HTERT RPE-1 (cell line): Measurements from ENCODE around the gene NRG2.

Source experiments
- in situ Hi-C: fragments of 300-500 bp; cut with MboI; formaldehyde crosslinking; loops from 4 replicates; pipeline ENCODE4 v1.14.3; 2020; ENCODE audit warnings: low sequenced_read_pairs

The NRG2 gene

GRCh38 chr5:139975306-139975705 lies 67.8 kb downstream of the NRG2 start:
- in situ Hi-C loops: no loop called here

GRCh38 chr5:139974661-139975060 lies 68.4 kb downstream of the NRG2 start:
- in situ Hi-C loops: no loop called here

- in situ Hi-C loops: no loop called here
Observed at GRCh38 chr5:139971202-139971725, 71.8 kb downstream of the NRG2 start.

- in situ Hi-C loops: no loop called here
Observed at GRCh38 chr5:139969318-139969717, 73.8 kb downstream of the NRG2 start.

- in situ Hi-C loops: no loop called here
Observed at GRCh38 chr5:139968547-139969261, 74.4 kb downstream of the NRG2 start.

- in situ Hi-C loops: no loop called here
Observed at GRCh38 chr5:139967353-139967752, 75.7 kb downstream of the NRG2 start.

GRCh38 chr5:139966856-139967255 lies 76.2 kb downstream of the NRG2 start:
- in situ Hi-C loops: no loop called here

- in situ Hi-C loops: no loop called here
Observed at GRCh38 chr5:139964994-139965565, 78.0 kb downstream of the NRG2 start.

GRCh38 chr5:139964266-139964993 lies 78.7 kb downstream of the NRG2 start:
- in situ Hi-C loops: no loop called here

- in situ Hi-C loops: no loop called here
Observed at GRCh38 chr5:139962445-139962844, 80.7 kb downstream of the NRG2 start.

GRCh38 chr5:139961435-139962157 lies 81.5 kb downstream of the NRG2 start:
- in situ Hi-C loops: no loop called here

GRCh38 chr5:139960723-139961383 lies 82.2 kb downstream of the NRG2 start:
- in situ Hi-C loops: no loop called here

GRCh38 chr5:139958432-139959148 lies 84.5 kb downstream of the NRG2 start:
- in situ Hi-C loops: no loop called here

- in situ Hi-C loops: no loop called here
Observed at GRCh38 chr5:139956342-139956741, 86.8 kb downstream of the NRG2 start.

- in situ Hi-C loops: no loop called here
Observed at GRCh38 chr5:139955616-139956273, 87.4 kb downstream of the NRG2 start.

GRCh38 chr5:139955053-139955605 lies 88.0 kb downstream of the NRG2 start:
- in situ Hi-C loops: no loop called here

- in situ Hi-C loops: no loop called here
Observed at GRCh38 chr5:139954462-139954861, 88.6 kb downstream of the NRG2 start.

- in situ Hi-C loops: no loop called here
Observed at GRCh38 chr5:139954022-139954421, 89.1 kb downstream of the NRG2 start.

GRCh38 chr5:139952574-139952973 lies 90.5 kb downstream of the NRG2 start:
- in situ Hi-C loops: no loop called here
